Measurements from ENCODE around the gene SMIM1.

DNA sequence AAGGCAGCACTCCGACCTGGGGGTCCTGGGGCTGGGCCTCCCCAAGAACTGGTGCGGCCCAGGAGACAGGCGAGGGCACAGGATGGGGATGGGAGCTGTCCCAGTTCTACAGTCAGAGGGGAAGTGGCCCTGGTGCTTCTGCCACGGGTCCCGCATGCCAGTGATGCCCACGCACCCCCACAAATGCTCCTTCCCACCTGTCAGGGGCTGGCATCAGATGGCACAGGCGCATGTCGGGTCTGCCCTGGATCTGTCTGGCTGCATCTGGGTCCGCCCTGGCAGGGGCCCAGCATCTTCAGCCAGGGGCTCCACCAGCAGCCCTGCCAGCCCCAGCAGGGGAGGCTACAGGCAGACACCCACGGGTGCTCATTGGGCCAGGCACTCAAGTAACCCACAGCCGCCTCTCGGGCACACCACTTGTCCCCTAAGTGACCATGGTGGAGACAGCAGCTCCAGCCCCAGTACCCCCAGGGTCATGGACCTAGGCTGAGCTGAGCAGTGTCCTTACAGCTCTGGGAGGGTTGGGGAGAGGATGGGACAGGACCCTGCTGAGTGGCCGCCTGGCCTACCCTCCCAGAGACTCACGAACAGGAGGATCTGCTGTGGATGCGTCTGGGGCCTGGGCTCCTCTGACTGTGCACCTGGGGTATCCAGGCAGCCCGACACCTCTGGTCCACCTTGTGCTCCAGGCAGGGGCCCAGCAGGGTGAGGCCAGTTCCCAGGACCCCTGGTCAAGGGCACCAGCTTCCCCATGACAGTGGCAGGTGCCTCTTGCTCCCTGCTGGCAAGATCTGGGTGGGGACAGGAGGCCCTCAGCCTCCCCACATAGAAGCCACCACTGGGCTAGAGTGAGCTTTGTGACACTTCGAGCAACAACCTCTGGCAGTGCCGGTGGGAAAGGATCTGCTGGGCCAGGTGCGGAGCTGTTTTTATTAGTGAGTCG, 5.4 kb downstream of the SMIM1 start:
- TF ChIP-seq, protein P1, sequence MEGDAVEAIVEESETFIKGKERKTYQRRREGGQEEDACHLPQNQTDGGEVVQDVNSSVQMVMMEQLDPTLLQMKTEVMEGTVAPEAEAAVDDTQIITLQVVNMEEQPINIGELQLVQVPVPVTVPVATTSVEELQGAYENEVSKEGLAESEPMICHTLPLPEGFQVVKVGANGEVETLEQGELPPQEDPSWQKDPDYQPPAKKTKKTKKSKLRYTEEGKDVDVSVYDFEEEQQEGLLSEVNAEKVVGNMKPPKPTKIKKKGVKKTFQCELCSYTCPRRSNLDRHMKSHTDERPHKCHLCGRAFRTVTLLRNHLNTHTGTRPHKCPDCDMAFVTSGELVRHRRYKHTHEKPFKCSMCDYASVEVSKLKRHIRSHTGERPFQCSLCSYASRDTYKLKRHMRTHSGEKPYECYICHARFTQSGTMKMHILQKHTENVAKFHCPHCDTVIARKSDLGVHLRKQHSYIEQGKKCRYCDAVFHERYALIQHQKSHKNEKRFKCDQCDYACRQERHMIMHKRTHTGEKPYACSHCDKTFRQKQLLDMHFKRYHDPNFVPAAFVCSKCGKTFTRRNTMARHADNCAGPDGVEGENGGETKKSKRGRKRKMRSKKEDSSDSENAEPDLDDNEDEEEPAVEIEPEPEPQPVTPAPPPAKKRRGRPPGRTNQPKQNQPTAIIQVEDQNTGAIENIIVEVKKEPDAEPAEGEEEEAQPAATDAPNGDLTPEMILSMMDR (conservative IDR thresholded peaks at IDR 0.05 in 1 of 2, IDR thresholded peaks at IDR 0.05 in 1 of 2; ENCODE audit: low read depth in 1 of 2, low read length in 2 of 2), result no peak
- TF ChIP-seq EZH2 (IDR thresholded peaks at IDR 0.05; ENCODE audit: low read length, missing control alignments), result no peak

All from fibroblast of lung (primary cell).